HG02571 (cell line): ENCODE data around the gene SETD4.

Experiments used
- ATAC-seq: cut with Tn5 transposase; IDR thresholded peaks from one replicate; pipeline ENCODE4 v1.9.1; 2021; ENCODE audit warnings: mild to moderate bottlenecking, moderate library complexity; ENCODE audit not compliant: unreplicated experiment

SETD4 gene

DNA sequence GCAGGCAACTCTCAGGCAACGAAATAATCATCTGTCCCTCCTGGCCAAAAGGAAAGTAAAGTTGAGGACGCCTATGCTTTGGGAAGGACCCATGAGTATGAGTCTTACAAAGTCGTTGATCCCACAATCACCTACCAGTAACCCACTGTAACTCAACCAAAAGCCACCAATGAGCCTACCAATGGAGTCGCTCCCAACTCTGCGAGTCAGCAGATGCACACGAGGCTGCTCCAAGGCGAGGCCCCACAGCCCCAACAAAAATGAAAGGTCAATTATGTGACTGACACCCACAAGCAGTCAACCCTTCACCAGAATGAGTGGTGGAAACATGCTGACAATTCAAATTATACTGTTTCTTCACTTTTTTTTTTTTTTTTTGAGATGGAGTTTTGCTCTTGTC lies 12.0 kb downstream of the SETD4 start:
- ATAC-seq: no peak

DNA sequence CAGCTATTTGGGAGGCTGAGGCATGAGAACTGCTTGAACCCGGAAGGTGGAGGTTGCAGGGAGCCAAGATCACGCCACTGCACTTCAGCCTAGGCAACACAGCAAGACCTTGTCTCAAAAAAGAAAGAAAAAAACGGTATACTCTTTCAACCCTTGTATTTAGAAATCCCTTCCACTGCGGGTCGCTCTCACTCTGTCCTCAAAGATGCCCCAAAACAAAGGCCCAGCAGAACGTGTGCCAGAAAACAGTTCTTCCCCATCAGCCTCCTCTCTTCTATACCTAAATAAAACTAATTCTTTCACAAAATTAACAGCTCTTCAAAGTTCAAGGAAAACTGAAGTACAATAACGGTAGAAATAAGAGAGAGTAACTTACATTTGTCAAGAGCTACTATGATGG lies 13.2 kb downstream of the SETD4 start:
- no peak for ATAC-seq

DNA sequence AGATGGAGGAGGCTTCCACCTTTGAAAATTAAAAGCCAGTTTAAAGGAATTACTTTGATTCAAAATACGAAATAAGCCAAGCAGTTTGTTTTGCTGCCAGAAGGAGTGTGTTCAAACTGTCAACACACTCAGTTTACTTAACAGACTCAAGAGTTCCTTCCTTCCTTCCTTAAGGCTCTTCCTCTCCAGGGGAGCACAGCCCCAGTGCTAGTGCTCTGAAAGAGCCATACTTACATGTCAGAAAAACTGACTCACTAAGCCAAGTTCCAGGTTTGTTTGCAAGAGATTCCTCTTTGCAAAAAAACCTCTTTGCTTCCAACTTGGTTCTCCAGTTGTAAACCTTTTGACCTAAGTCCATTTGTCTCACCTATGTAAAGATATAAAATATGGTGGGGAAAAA lies 14.3 kb downstream of the SETD4 start:
- ATAC-seq: no peak

DNA sequence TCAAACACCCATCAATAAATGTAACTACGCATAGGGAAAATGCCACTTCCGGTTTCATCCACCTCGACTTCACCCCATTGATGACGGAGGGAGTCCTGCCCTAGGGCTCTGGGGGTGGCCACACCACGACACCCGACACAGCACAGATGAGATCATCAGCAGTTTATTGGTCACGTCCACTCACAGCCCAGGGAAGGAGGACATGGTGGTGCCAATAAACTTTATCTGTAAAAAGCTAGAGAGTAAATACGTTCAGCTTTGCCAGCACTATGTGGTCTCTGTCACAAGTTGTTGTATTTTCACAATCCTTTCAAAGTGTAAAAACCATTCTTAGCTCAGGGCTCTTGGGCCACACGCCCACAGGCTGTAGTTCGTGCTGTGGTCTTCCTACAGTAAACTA lies 16.3 kb downstream of the SETD4 start:
- no peak for ATAC-seq

DNA sequence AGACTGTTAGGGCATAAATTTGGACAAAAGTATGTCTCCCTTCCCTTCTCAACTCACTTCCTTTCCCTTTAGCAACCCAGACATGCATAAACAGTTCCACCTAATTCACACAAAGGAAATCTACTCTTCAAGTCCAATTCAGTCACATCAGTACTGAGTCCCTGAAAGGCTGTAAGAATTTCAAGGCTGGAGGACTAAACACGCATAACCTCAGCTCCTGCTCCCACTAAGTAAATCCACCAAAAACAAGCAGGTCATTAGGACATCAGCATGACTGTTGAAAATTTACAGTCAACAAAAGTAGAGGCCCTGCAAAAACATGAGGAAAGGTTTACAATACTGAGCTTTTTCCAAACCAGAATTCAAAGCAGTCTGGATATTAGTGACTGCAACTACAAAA lies 18.4 kb downstream of the SETD4 start:
- ATAC-seq: no peak

DNA sequence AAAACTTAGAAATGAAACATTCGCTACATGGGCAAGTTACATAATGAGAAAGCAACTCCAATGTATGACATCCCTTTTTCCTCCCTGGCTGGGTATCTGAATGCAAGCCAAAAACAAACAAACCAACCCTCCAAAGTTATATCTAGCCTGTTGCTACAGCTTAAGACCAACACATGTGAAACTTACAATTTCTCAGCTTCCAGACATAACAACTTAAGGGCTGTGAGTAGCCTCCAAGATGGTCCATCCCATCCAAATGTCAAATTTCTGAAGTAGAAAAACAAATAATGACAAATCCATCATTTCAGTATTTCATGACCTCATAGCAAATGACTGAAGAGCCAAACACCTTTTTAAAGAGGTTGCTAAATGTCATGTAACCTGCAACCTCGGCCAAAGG lies 19.9 kb downstream of the SETD4 start:
- ATAC-seq: no peak

DNA sequence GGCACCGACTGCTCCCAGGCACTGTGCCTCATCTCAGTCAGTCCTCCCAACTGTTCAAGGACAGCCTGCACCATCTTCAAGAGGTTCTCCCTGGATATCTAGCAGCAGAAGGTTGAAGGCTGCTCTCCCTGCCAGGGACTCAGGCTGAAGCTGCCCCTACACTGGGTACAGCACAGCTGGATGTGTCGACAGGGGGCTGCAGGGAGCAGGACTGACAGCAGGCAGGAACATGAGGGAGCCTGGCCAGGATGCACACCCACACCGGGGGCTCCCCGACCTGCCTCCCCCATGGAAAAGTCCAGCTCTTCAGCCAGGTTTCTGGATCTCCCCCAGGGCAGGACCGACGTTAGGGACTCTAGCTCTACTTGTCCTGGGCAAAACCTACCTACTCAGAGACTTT lies 20.5 kb downstream of the SETD4 start:
- no peak for ATAC-seq

DNA sequence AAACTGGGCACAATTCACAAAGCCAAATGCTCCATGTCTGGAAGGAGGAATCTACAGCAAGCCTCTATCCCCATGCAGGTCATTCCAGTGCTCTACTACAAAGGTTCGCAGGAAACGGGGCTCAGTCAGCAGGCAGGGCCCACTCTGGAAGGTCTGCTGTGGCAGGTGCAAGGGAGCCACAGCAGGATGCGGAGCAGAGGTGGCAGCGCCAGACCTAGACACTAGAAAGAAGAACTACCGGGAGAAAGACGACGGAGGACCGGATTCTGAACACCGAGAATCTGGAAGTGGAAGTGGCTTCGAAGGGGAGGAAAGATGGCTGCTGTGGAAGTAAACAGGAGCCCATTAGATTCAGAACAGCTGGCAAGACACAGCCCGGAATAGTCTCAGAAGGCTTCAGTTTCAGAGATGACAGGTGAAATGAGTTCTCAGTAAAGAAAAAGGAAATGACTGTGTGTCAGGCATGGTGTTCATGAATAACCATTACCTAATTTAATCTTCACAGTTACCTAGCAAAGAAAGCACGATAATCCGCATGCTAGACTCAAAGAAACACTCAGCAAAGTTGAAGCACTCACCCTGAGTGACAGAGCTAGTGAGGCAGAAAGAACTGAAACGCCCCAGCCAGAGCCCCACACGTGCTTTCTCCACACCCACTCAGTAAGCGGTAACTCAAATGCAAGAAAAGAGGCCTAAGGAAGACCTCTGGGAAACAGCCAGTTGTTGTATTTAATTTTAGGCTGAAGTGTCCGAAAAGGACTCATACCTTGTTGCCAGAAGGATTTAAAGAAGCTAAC lies 21.4 kb downstream of the SETD4 start:
- ATAC-seq: no peak

DNA sequence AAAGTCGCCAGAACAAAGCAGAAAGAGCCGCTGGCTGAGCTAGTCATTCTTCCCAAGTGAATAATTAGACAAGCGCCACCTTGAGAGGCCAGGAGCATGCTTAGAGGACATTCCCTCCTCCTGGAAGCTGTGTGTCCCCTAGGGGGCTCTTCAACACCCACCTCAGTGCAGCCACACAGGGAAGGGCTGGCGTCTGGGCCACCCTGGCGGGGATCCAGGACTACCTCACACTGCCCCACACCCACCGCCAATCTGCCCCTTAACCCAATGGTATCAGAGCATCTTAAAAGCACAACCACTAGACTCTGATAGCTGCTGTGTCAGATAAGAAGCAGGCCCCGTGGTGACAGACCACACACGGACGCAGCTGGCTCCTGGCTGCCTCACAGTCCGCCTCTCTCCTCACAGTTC lies 24.9 kb downstream of the SETD4 start:
- ATAC-seq: no peak

DNA sequence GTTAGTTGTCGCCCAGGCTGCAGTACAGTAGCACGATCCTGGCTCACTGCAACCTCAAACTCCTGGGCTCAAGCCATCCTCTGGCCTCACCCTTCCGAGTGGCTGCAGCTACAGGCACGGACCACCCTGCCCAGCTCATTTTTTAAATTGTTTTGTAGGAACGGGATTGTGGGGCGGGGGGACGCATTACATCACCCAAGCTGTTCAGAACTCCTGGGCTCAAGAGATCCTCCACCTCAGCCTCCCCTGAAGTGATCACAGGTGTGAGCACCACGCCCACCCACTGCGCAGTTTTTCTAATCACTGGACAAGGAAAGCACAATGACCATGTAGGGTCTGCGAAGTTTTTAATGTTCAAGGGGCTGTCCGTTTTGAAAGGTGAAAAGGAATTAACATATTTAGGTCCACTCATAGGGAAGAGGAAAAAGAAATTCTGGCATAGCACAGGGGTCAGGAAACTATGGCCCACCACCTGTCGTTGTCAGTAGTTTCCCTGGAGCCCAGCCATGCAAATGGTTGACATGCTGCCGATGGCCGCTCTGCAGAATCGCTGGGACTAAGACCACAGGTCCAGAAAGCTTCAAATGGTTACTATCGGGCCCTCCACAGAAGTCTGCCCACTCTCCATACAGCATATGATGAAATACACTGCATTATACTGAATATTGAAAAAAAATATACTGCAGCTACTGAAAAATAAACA lies 26.0 kb downstream of the SETD4 start:
- ATAC-seq: no peak

DNA sequence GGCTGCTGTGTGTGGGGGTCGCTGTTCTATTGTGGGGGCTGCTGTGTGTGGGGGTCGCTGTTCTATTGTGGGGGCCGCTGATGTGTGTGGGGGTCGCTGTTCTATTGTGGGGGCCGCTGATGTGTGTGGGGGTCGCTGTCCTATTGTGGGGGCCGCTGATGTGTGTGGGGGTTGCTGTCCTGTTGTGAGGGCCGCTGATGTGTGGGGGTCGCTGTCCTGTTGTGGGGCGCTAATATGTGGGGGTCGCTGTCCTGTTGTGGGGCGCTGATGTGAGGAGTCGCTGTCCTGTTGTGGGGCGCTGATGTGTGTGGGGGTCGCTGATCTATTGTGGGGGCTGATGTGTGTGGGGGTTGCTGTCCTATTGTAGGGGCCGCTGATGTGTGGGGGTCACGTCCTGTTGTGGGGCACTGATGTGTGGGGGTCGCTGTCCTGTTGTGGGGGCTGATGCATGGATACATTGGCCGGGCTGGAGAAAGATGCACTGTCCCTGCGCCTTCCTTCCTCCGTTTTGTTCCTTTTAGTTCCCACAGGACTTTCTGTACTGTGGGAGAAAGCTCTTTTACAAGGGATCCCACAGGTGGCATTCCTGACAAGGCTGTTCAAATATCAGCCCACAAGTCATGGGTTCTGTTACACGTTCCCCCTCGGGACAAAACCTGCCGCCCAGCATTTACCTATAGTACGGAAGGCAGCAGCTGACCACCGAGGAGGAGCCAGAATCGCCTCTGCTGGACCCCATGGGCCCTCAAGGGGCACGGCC lies 27.5 kb downstream of the SETD4 start:
- no peak for ATAC-seq

DNA sequence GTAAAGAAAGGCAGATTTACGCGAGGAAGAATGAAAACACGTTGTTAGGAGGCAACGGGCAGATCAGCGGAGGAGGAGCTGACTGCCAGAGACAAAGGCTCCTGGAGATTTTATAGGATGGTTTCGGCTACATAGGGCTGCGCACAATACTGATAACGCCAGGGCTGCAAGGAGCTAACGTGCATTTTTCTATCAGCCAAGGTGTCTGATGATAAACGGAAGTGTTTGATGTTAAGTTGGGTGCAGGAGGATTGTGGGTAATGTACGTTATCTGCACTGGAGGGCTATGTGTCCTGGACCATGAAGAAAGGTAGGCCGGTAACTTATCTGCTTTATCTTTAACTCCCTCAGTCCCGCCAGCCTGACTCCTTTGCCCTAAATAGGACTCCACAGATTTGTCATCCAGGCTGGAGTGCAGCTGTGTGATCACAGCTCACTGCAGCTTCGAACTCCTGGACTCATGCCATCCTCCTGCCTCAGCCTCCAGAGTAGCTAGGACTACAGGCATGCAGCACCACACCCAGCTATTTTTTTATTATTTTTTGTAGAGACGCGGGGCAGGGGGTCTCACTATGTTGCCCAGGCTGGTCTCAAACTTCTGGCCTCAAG lies 29.6 kb downstream of the SETD4 start:
- ATAC-seq: no peak

DNA sequence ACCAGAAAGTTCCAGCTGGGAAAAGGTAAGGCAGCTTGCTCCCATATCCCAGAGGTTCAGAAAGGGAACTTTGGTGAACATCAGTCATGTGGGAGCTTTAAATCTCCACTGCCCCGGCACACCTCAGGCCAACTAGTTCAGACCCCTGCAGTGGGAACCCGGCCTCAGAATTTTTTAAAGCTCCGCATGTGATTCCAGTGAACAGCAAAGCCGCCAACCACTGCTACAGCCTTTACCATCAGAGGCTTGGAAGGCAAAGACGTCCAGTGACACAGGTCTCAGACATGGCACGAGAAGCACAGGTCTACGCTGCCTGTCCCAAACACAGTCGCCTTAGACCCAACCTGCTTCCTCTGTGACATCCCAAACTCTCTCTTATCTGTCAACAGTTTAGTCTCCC lies 31.0 kb downstream of the SETD4 start:
- ATAC-seq: no peak

DNA sequence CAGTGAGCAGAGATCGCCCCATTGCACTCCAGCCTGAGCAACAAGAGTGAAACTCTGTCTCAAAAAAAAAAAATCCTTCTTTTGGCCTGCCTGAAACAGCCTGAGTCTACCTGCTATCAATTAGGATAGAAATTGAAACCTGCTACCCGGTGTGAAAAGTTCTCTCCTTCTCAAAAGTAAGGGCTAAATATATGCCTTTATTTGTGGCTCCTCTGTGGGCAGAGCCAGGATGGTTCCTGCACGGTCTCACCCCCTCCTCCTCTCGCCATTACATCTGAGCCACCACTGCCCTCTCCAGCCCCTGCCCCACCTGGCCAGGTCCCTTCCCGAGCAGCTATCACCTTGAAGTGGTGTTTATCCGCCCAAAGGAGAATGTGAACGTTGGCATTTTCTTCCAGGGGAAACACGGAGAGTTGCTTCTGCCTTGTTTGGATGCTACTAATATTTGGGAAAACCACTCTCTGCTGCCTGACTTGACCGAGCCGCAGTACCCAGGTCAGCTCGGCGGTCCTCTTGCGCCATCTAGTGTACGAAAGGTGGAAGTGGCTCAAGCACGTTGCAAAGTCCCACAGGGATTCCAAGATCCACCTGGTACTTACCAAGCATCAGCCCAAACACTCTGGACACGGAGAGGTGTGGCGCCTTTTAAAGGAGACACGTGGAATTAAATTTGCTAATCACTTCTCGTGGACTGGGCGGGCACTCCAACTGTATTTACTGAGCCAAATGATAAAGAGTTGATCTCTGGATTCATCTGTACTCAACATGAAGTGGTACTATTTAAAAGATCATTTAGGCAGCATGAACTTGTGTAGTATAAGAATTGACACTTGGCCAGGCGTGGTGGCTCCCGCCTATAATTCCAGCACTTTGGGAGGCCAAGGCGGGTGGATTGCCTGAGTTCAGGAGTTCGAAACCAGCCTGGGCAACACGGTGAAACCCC lies 31.9 kb downstream of the SETD4 start:
- ATAC-seq: no peak

DNA sequence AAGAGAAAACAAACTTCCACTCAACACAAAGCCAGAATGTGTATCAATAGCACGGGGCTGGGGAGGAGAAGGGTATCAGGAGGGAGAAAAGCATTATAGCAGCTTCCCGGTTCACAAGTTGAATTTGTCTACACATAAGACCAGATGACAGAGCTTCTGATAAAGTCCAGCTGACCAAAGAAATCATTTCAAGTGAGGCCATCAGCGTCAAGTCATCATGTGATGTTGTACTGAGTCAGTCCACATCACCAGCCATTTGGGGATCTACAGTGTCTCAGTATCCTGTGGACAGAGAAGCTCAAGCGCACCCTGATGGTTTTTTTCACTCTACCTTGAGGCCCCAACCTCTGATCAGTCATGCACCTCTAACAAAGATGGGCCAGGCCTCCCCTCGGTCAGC lies 33.0 kb downstream of the SETD4 start:
- ATAC-seq: no peak

DNA sequence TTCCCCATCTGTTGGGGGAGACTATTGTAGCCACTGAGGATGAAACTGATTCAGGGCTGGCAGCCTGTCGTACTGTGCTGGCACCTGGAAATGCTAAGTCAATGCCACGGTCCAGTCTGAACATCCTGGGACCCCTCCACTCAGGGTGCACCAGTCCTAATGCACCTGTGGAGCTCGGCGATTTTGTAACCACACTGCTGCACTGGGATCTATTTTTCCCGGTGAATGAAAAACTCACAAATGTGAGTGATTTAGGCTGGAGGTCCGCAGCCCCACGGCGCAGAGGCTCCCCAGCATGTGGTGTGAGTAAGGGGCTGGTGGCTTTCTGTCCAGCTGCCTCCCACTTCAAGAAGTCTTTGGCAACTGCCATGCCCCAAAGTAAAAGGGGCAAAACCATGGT lies 35.5 kb downstream of the SETD4 start:
- ATAC-seq: no peak

DNA sequence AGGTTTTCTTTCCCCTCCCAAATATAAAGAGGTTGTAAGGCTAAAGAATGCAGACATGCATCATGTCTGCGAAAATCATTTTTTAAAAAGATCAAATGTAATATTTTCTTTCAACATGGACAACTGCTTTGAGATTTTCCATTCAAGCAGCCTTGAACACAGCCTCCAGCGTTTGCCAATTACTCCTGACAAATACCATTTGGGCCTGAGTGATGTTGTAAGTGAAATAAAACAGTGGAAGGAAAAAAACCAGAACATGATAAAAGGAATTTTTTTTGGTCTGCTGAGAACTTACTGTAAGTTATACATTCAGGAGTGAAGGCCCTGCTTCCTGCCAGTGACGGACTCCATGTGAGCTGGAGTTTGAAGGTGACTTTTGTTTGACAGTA lies 37.2 kb downstream of the SETD4 start:
- ATAC-seq: no peak

DNA sequence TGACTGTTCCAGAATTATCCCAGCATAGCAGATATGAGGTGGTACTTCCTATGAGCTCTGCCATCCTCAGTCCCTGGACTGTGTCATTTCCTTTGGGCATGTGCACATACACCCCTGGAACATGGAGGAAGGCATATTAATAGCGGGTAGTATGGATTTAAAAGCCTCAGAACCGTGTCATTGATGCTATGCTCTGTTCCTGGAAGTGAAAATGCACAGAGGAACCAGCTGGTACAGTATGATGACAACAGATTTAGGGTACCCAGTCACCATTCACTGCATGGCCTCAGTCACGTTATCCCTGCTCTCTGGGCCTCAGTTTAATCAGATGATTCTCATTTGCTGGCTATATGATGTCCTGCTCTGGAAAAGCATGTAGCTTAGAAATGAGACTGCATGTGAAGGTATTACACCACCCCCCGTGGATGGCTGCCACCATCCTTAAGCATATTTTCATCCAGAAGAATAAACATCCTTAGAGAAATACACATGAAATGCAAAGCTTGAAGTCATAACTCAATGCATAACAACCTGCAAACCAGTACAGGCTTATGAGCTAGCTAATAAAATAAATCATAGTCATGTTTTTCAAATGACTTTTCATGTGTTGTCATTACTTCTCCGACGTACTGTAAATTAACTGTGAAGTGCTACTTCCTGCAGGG lies 37.8 kb downstream of the SETD4 start:
- ATAC-seq: no peak

DNA sequence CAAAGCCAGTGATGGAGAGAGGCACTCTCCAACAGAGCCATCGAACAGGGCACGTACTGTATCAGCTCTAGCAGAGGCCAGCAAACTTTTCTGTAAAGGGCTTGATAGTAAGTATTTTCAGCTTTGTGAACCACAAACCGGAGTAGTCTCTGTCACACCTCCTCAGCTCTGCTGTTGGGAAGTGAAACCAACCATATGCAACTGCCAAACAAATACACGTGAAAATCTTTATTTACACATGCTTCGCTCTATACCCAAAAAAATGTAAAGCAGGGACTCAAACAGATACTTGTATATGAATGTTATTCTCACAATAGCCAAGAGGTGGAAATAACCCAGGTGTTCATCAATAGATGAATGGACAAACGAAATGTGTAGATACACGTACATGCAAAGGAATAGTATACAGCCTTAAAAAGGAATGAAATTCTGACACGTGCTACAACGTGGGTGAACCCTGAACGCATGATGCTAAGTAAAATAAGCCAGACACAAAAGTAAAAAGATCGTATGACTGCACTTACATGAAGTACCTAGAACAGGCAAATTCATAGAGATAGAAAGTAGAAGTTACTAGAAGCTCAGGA lies 39.0 kb downstream of the SETD4 start:
- ATAC-seq: peak; percentile 63
